ACHN (cell line): ENCODE measurements around the gene SYT5.
"Not testable (repeated sequence)": the region's sequence is repeated elsewhere in the genome, so short reads cannot be mapped to it uniquely, and the experiment has no call there.

Experiments used
- DNase-seq: peaks from one replicate; pipeline ENCODE4 v3.0.0-alpha.2; 2015
- in situ Hi-C: cut with HindIII; loops from 2 replicates; pipeline ENCODE4 v1.10.0; 2017; ENCODE audit warnings: low sequenced_read_pairs, low pct_ligation_motif_present, low pct_unique_long_range_greater_than_20kb

Gene SYT5

DNA sequence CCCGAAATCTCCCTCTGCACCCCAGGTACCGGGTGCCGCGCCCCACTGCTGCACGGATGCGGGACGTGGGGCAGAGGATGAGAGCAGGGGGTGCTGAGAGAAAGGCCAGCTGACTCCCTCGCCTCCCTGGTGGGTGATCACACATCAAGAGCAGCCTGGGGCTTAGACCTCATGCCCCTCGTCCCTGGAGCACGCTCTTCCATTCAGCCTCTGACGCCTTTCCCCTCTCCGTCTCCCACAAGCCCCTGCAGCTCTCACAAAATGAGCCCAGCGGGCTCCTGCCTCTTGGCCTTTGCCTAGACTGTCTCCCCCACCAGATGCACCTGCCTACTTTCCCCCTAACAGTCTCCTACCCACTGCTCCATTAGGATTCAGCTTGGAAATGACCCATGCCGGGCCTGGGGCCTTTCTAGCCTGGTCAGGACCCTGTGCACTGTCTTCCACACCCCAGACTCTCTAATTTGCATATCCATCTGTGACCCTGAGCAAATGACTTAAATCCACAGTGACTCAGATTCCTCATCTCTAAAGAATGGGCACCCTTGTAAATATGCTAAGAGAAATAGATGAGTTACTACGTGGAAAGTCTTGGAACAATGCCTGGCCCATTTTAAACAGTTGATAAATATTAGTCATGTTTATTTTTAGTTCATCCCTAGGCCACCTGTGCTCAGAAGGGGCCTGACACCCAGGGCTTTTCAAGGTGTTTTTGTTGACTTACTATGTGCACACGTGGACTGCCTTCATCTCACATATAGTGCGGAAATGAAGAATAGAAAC, 29.8 kb upstream of the SYT5 start:
- peak; percentile 84 for DNase-seq
- in situ Hi-C loops, result no loop called here

- no peak for DNase-seq
- in situ Hi-C loops, result no loop called here
These were observed 29.0 kb upstream of the SYT5 start, which contains the start of gene PTPRH for GRCh38 chr19:55208880-55209692. TSS of gene PTPRH (minus strand) at chr19:55209501. CDS start at chr19:55209433, 68 bp downstream.

GRCh38 chr19:55206664-55207500, 26.8 kb upstream of the SYT5 start:
- peak; percentile 84 for DNase-seq
- in situ Hi-C loops, result no loop called here

GRCh38 chr19:55202199-55202598, 22.1 kb upstream of the SYT5 start:
- DNase-seq, in situ Hi-C loops: not testable (repeated sequence)

- in situ Hi-C loops, result no loop called here
- DNase-seq, result no peak
These were observed 19.6 kb upstream of the SYT5 start for GRCh38 chr19:55199620-55200204.

GRCh38 chr19:55198651-55199050, 18.6 kb upstream of the SYT5 start:
- in situ Hi-C loops, result no loop called here
- no peak for DNase-seq

DNA sequence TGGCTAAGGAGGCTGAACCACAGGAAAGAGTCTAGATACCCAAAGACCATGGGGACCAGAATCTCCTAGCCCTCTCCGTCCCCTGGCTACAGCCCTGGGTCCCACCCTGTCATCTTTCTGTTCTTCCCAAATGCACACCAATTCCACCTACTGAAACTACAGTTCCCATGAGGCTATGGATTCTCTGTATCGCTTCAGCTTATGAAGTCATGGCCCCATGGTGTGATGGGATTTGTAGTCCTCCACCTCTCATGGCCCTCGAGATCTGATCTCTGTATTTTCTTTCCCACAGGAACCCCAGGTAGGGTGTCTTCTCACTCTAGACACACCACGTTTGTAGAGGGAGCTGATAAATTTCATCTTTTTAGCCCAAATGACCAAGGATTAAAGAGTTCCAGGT, 17.4 kb upstream of the SYT5 start:
- in situ Hi-C loops, result no loop called here
- DNase-seq, result no peak

GRCh38 chr19:55196803-55197202, 16.7 kb upstream of the SYT5 start:
- DNase-seq, result no peak
- in situ Hi-C loops, result no loop called here

GRCh38 chr19:55193481-55193880, 13.4 kb upstream of the SYT5 start:
- in situ Hi-C loops, result no loop called here
- DNase-seq, result no peak

- in situ Hi-C loops, result no loop called here
- DNase-seq, result peak; percentile 66
These were observed 9.3 kb upstream of the SYT5 start for GRCh38 chr19:55189403-55189835.

DNA sequence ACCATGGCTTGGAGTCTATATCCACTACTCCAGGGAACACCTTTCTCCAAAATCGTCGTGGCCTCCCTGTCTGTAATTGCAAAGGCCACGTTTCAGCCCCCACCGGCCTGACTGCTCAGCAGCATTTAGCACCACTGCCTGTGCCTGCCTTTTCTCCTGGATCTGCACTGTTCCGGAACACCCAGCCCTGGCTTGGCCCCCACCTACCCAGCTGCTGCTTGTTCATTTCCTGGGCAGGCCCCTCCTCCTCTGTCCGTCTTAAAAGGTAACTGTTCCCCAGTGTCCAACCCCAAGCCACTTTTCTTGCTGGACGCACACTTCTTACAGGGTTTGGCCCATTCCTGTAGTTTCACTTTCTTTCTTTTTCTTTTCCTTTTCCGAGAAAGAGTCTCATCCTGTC, 8.5 kb upstream of the SYT5 start:
- in situ Hi-C loops, result no loop called here

GRCh38 chr19:55186080-55186479, 6.0 kb upstream of the SYT5 start:
- no peak for DNase-seq
- in situ Hi-C loops, result no loop called here

More for the DNA sequence above, 8.5 kb upstream of the SYT5 start:
- DNase-seq, result no peak

DNA sequence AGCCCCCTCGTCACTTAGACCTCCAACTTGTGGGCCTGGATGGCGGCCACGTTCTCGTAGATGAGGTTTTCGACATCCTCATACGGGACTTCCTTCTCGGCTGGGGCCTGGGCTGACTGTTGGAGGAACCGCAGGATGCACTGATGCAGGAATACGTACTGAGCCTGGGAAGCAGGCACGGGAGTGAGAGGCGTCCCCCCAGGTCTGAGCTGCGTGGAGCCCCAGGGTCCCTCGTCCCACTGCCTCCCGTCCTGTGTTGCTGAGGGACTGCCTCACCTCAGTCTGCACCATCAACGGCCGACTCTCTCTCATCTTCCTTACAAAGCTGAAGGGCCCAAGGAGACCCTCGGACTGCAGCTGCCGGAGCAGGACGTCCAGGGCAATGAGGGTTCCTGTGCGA, 1.7 kb upstream of the SYT5 start:
- no peak for DNase-seq
- in situ Hi-C loops, result no loop called here

- in situ Hi-C loops, result no loop called here
- DNase-seq, result peak; percentile 25
These were observed 1.1 kb downstream of the SYT5 start for GRCh38 chr19:55178781-55179599.

- no peak for DNase-seq
- in situ Hi-C loops, result no loop called here
These were observed 4.0 kb downstream of the SYT5 start for GRCh38 chr19:55176076-55176475.

- DNase-seq, result no peak
- in situ Hi-C loops, result no loop called here
These were observed 4.8 kb downstream of the SYT5 start for GRCh38 chr19:55175117-55175867.

GRCh38 chr19:55174425-55175116, 5.5 kb downstream of the SYT5 start:
- in situ Hi-C loops, result no loop called here

More at GRCh38 chr19:55174425-55175116, 5.5 kb downstream of the SYT5 start:
- DNase-seq, result no peak
